Fibroblast of pulmonary artery (primary cell): ENCODE results near the gene MCM6.

Experiments used
- DNase-seq: peaks from one replicate; pipeline ENCODE4 v3.0.0-alpha.2; 2010; ENCODE audit warnings: low read depth
- H3K4me3 ChIP-seq: replicated peaks from 2 replicates; pipeline ENCODE4 v1.5.1; 2011; ENCODE audit warnings: low read depth, mild to moderate bottlenecking, control low read depth, low read length, moderate library complexity
- CTCF ChIP-seq: IDR thresholded peaks from 2 replicates; pipeline ENCODE4 v1.5.1; 2011; ENCODE audit warnings: mild to moderate bottlenecking, control low read depth, low read length, inconsistent platforms; ENCODE audit errors: missing control alignments

MCM6 gene

GRCh38 chr2:135836596-135837270 is 39.5 kb downstream of the MCM6 start, which contains the start of gene LCT:
LCT (minus strand) TSS chr2:135837184; CDS start chr2:135837169, 15 bp downstream.
- no peak within 1 kb of the TSS for H3K4me3 ChIP-seq
- no peak for DNase-seq
- no peak for TF ChIP-seq CTCF

- no peak for TF ChIP-seq CTCF
- DNase-seq, result no peak
- H3K4me3 ChIP-seq, result no peak overlapping the region
These were observed 43.4 kb downstream of the MCM6 start for GRCh38 chr2:135832891-135833290.

GRCh38 chr2:135831180-135831812 is 44.9 kb downstream of the MCM6 start:
- TF ChIP-seq CTCF, result no peak
- DNase-seq, result no peak
- H3K4me3 ChIP-seq, result no peak overlapping the region

- no peak overlapping the region for H3K4me3 ChIP-seq
- no peak for DNase-seq
- no peak for TF ChIP-seq CTCF
These were observed 46.7 kb downstream of the MCM6 start for GRCh38 chr2:135829378-135830135.

- no peak for TF ChIP-seq CTCF
- no peak for DNase-seq
- H3K4me3 ChIP-seq, result no peak overlapping the region
These were observed 49.7 kb downstream of the MCM6 start for GRCh38 chr2:135826544-135826943.

- no peak overlapping the region for H3K4me3 ChIP-seq
- no peak for DNase-seq
- no peak for TF ChIP-seq CTCF
These were observed 50.6 kb downstream of the MCM6 start for GRCh38 chr2:135825550-135826176.
